HepG2 (cell line): ENCODE data around the gene ADIPOR2. TPM values are rescaled to one million over a fixed set of nuclear protein-coding genes. Genes with fewer than 3 reads are reported as not detected.

Experiments used
- ATF6 ChIP-seq: sonication (generic); formaldehyde crosslinking; conservative IDR thresholded peaks from 2 replicates; pipeline ENCODE4 v1.4.0; 2020; ENCODE audit warnings: missing genetic modification reagents
- BCLAF1 ChIP-seq: fragments of 450-650 bp; IDR thresholded peaks from 2 replicates; pipeline ENCODE4 v1.6.1; 2017; ENCODE audit warnings: mild to moderate bottlenecking
- FLYWCH1 ChIP-seq: sonication (generic); formaldehyde crosslinking; IDR thresholded peaks from 2 replicates; pipeline ENCODE4 v1.8.1; 2023; ENCODE audit warnings: mild to moderate bottlenecking, missing genetic modification reagents
- GATAD2A ChIP-seq: IDR thresholded peaks from 2 replicates; pipeline ENCODE4 v1.6.1; 2016
- HNF1A ChIP-seq, 2 experiments: sonication (generic) in 1 of 2; formaldehyde crosslinking in 1 of 2; IDR thresholded peaks; 2 replicates each; pipeline versions ENCODE4 v1.4.0 to v1.6.1; 2016 to 2020; ENCODE audit warnings: borderline replicate concordance in 1 of 2, low read depth in 1 of 2, mild to moderate bottlenecking in 1 of 2, missing genetic modification reagents in 1 of 2
- HOXA5 ChIP-seq: sonication (generic); formaldehyde crosslinking; IDR thresholded peaks from 2 replicates; pipeline ENCODE4 v1.4.0; 2020; ENCODE audit warnings: missing genetic modification reagents
- MTA3 ChIP-seq: sonication (generic); formaldehyde crosslinking; IDR thresholded peaks from 2 replicates; pipeline ENCODE4 v1.4.0; 2020; ENCODE audit warnings: missing genetic modification reagents
- PITX1 ChIP-seq: sonication (generic); formaldehyde crosslinking; IDR thresholded peaks from 2 replicates; pipeline ENCODE4 v1.5.1; 2020; ENCODE audit warnings: mild to moderate bottlenecking, missing genetic modification reagents
- SRSF1 ChIP-seq: fragments of 200-400 bp; formaldehyde crosslinking; optimal IDR thresholded peaks from 2 replicates; pipeline ENCODE3; 2017; ENCODE audit warnings: mild to moderate bottlenecking, low read depth, low read length, moderate library complexity
- TCF7L2 ChIP-seq: IDR thresholded peaks from 2 replicates; pipeline ENCODE4 v1.6.1; 2011; ENCODE audit warnings: mild to moderate bottlenecking, low read depth, low read length, moderate library complexity
- UBTF ChIP-seq: sonication (generic); formaldehyde crosslinking; IDR thresholded peaks from 2 replicates; pipeline ENCODE4 v1.4.0; 2020; ENCODE audit warnings: mild to moderate bottlenecking, missing genetic modification reagents
- ZNF781 ChIP-seq: sonication (generic); formaldehyde crosslinking; IDR thresholded peaks from 2 replicates; pipeline ENCODE4 v1.5.1; 2020; ENCODE audit warnings: borderline replicate concordance, mild to moderate bottlenecking, missing genetic modification reagents; ENCODE audit errors: not compliant biosample characterization
- ZSCAN30 ChIP-seq: sonication (generic); formaldehyde crosslinking; IDR thresholded peaks from 2 replicates; pipeline ENCODE4 v1.5.0; 2020; ENCODE audit warnings: mild to moderate bottlenecking, missing genetic modification reagents
- polyA plus RNA-seq, 8 experiments: library from polyadenylated mRNA; depleted of rRNA in 3 of 8; stranded (reverse) in 7 of 8; unstranded in 1 of 8; fragments of >200 nt; fragmentation: Illumina TruSeq in 4 of 8; extraction: Trizol in 4 of 8; gene quantifications; 2 replicates each; pipeline versions ENCODE4 v1.2.1 to v1.2.3, GENCODE V29; 2011 to 2016; ENCODE audit warnings: low read depth in 4 of 8, missing spikeins in 1 of 8, mixed read lengths in 1 of 8; ENCODE audit not compliant: insufficient read depth in 1 of 8
- total RNA-seq, 5 experiments: library from RNA; depleted of rRNA; stranded (reverse); fragments of >200 nt; fragmentation: Illumina TruSeq; extraction: Trizol; gene quantifications; 2 replicates each; pipeline ENCODE4 v1.2.3, GENCODE V29; 2016; ENCODE audit warnings: low read depth in 1 of 5
- TF ChIP-seq, protein P1 (sequence below): IDR thresholded peaks from 2 replicates; pipeline ENCODE4 v1.6.1; 2016; ENCODE audit warnings: low read depth, control low read depth

The ADIPOR2 gene
- total and polyA plus RNA-seq, 2 of the 13 experiments (the other 11 are each of a cell fraction or from before 2014, with no cell fraction given) = 35.2 to 52.2 TPM

GRCh38 chr12:1732914-1733313 is 42.0 kb downstream of the ADIPOR2 start (continued):
- no peak for TF ChIP-seq ATF6 (CRISPR knock-in tag)
- TF ChIP-seq MTA3 (CRISPR knock-in tag) = no peak
- 0 out of 2 replicates have a peak, but pooled peaks have one; percentile 30 for TF ChIP-seq HNF1A (IDR thresholded peaks at IDR 0.05; ENCODE audit: low read depth)
- peak; percentile 50; the same call in 1 of the 2 replicates for TF ChIP-seq HNF1A (CRISPR knock-in tag; IDR thresholded peaks at IDR 0.05; ENCODE audit: borderline replicate concordance)
- peak; percentile 78 for TF ChIP-seq TCF7L2
- TF ChIP-seq HOXA5 (CRISPR knock-in tag) = no peak
- TF ChIP-seq PITX1 (CRISPR knock-in tag) = no peak
- TF ChIP-seq UBTF (CRISPR knock-in tag) = no peak
- no peak for TF ChIP-seq ZNF781 (CRISPR knock-in tag)
- peak; percentile 20; the same call in 1 of the 2 replicates for TF ChIP-seq GATAD2A (CRISPR knock-in tag)
- TF ChIP-seq, protein P1, sequence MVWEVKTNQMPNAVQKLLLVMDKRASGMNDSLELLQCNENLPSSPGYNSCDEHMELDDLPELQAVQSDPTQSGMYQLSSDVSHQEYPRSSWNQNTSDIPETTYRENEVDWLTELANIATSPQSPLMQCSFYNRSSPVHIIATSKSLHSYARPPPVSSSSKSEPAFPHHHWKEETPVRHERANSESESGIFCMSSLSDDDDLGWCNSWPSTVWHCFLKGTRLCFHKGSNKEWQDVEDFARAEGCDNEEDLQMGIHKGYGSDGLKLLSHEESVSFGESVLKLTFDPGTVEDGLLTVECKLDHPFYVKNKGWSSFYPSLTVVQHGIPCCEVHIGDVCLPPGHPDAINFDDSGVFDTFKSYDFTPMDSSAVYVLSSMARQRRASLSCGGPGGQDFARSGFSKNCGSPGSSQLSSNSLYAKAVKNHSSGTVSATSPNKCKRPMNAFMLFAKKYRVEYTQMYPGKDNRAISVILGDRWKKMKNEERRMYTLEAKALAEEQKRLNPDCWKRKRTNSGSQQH (CRISPR knock-in tag) = no peak
- no peak for TF ChIP-seq SRSF1
- no peak for TF ChIP-seq BCLAF1
- no peak for TF ChIP-seq ZSCAN30 (CRISPR knock-in tag)
- TF ChIP-seq FLYWCH1 = no peak
